Posterior vena cava (tissue), 2 donors: Measurements from ENCODE around the gene SLC41A2. TPM values are rescaled to one million over a fixed set of nuclear protein-coding genes. Genes with fewer than 3 reads are reported as not detected.

Experiments
- DNase-seq: peaks from one replicate; pipeline ENCODE4 v3.0.0-alpha.2; 2020; ENCODE audit warnings: low spot score
- intact Hi-C, 2 donors: fragments of 100-400 bp; cut with DNase I; formaldehyde crosslinking; loops; one replicate each; pipeline versions ENCODE4 v1.14.1 to v1.14.2; 2022 to 2023
- total RNA-seq, 2 donors: library from RNA; stranded (reverse); fragmentation: NEBNext Ultra II Directional; extraction: Animal tissue kit (Norgen Biotek cat#: 25700); gene quantifications; one replicate each; pipeline ENCODE4 v1.2.1, GENCODE V29; 2021
- donor health status: DM: yes; HTN: yes; CAD: no.
- donor health status: DM: yes; HTN: yes; CAD: no.

The SLC41A2 gene
- total RNA-seq, 2 donors from 2014 or later, result 47.2 to 63.5 TPM

DNA sequence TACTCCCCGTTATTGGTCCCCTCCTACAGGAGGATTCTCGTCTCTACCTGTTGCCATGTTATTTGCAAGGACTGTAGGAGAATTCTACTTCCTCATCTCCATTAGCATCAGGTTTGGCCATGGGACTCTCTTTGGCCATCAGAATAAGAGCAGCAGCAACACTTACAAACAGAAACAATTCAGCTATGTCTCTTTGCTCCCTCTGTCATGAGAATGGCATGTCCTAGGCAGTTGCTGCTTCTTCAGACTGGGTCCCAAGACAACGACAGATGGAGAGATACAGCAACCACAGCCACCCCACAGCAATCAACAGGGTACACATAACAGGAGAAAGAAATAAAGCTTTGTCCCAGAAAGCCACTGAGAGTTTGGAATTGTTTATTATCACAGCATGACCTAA is 19.7 kb downstream of the SLC41A2 start:
- intact Hi-C loops, result no loop called here
- DNase-seq, result no peak

DNA sequence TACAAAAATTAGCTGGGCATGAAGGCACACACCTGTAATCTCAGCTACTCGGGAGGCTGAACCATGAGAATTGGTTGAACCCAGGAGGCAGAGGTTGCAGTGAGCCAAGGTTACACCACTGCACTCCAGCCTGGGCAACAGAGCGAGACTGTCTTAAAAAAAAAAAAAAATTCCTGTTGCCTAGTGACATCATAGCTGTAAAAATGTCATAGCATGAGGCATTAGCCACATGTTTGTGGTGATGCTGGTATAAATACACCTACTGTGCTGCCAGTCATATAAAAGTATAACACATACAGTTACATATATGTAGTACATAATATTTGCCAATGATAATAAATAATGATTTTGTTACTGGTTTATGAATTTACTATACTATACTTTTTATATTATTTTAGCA is 22.2 kb downstream of the SLC41A2 start:
- intact Hi-C loops, result no loop called here
- no peak for DNase-seq

DNA sequence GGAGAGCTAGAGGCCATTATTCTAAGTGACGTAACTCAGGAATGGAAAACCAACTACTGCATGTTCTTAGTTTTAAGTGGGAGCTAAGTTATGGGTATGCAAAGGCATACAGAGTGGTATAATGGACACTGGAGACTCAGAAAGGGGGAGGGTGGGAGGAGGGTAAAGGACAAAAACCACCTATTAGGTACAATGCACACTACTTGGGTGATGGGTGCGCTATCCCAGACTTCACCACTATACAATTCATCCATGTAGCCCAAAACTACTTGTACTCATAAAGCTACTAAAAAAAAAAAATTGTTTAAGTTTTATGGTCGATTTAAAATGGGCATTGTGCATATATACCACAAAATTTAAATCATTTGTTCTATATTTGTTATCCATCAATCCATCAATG is 24.3 kb downstream of the SLC41A2 start:
- no peak for DNase-seq
- intact Hi-C loops, result no loop called here

DNA sequence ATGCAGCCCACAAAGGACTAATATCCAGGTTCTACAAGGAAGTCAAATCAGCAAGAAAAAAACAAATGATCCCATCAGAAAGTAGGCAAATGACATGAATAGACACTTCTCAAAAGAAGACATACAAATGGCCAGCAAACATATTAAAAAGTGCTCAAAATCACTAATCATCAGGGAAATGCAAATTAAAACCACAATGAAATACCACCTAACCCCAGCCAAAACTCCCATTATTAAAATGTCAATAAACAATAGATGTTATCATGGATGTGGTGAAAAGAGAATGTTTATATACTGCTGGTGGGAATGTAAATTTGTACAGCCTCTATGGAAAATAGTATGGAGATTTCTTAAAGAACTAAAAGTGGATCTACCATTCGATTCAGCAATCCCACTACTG is 25.0 kb downstream of the SLC41A2 start:
- intact Hi-C loops, result no loop called here
- no peak for DNase-seq

GRCh38 chr12:104930388-104931326 is 27.4 kb downstream of the SLC41A2 start:
- intact Hi-C loops, result no loop called here
- DNase-seq, result no peak

GRCh38 chr12:104929977-104930376 is 28.1 kb downstream of the SLC41A2 start:
- DNase-seq, result no peak
- intact Hi-C loops, result no loop called here

- DNase-seq, result no peak
- intact Hi-C loops, result no loop called here
Measured at GRCh38 chr12:104929368-104929767, 28.7 kb downstream of the SLC41A2 start.

- intact Hi-C loops, result no loop called here
- DNase-seq, result no peak
Measured at GRCh38 chr12:104928036-104928745, 29.9 kb downstream of the SLC41A2 start.

- no peak for DNase-seq
- intact Hi-C loops, result no loop called here
Measured at GRCh38 chr12:104925501-104925900, 32.6 kb downstream of the SLC41A2 start.

DNA sequence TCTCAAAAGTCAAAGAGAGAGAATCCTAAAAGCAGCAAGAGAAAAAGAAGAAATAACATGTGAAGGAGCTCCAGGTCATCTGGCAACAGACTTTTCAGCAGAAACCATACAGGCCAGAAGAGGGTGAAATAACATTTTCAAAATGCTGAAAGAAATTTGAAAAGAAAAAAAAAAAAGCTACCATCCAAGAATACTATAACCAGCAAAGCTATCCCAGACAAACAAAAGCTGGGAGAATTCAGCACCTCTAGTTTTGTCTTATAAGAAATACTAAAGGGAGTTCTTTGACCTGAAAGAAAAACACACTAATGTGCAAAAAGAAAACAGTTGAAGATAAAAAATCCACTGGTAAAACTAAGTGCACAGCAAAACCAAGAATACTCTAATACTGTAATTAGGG is 36.8 kb downstream of the SLC41A2 start:
- intact Hi-C loops, result no loop called here
- DNase-seq, result no peak

- no peak for DNase-seq
- intact Hi-C loops, result no loop called here
Measured at GRCh38 chr12:104911942-104912341, 46.1 kb downstream of the SLC41A2 start.

- no peak for DNase-seq
- intact Hi-C loops, result no loop called here
Measured at GRCh38 chr12:104910196-104910840, 47.8 kb downstream of the SLC41A2 start.

GRCh38 chr12:104909761-104910160 is 48.3 kb downstream of the SLC41A2 start:
- intact Hi-C loops, result no loop called here
- DNase-seq, result no peak

Other genes starting within 250 kb of the SLC41A2 start
- 10 to 100 TPM; 15.3 to 16.5 TPM for gene NOPCHAP1, start 28.0 kb upstream of the SLC41A2 start, total RNA-seq
- 10 to 100 TPM; 25.1 to 56.8 TPM for gene ALDH1L2, start 126.2 kb upstream of the SLC41A2 start, total RNA-seq
- gene WASHC4, start 149.4 kb upstream of the SLC41A2 start, total RNA-seq, result 10 to 100 TPM; 54.9 to 57.5 TPM